K562 (cell line): Measurements from ENCODE around the gene TENM3.

Source experiments
- NFIC ChIP-seq: fragments of 450-650 bp; IDR thresholded peaks from 2 replicates; pipeline ENCODE4 v1.6.1; 2017; ENCODE audit warnings: mild to moderate bottlenecking, inconsistent platforms
- RCOR1 ChIP-seq, 2 experiments: IDR thresholded peaks; 2 replicates each; pipeline ENCODE4 v1.6.1; 2012; ENCODE audit warnings: low read depth in 2 of 2, low read length in 2 of 2, borderline replicate concordance in 1 of 2, improper control_type of control experiment in 1 of 2
- SAP30 ChIP-seq: fragments of 200-600 bp; sonication (generic); IDR thresholded peaks from 2 replicates; pipeline ENCODE4 v1.6.1; 2012; ENCODE audit warnings: borderline replicate concordance, low read depth, mild to moderate bottlenecking, moderate library complexity, low read length, control low read depth, inconsistent platforms; ENCODE audit not compliant: insufficient read depth, poor library complexity, severe bottlenecking
- ZKSCAN1 ChIP-seq: fragments of 150-350 bp; IDR thresholded peaks from 2 replicates; pipeline ENCODE4 v1.6.1; 2016; ENCODE audit warnings: low read depth, low read length
- TF ChIP-seq, protein P1 (sequence below), 3 experiments: IDR thresholded peaks in 2 of 3; conservative IDR thresholded peaks in 1 of 3; 2 replicates each; pipeline ENCODE4 v1.5.1; 2011 to 2012; ENCODE audit warnings: low read length in 3 of 3, mild to moderate bottlenecking in 3 of 3, control low read depth in 2 of 3, improper control_type of control experiment in 1 of 3, inconsistent platforms in 1 of 3, low read depth in 1 of 3, mixed read lengths in 1 of 3, moderate library complexity in 1 of 3; ENCODE audit not compliant: insufficient read depth in 2 of 3

DNA sequence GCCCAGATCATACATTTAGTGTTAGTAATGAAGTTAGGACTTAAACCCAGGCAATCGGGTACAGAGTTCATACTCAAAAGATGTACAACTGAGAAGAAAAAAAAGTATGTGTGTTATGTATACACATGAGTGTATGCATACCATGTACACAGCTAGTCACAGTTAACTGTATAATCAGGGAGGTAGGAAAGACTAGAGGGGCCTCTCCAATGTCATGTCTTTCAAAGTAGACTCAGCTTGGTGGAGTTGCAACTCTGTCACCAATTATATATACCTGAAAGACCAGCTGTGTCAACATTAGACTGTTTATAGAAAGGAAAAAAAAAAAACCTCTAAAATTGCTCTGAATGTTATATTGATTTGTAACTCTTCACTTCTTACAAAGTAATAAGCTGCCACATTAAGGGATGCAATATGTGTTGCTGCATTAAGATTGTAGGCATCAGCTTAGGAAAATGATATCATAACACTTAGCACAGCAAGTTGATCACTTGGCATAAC is 506.5 kb downstream of the TENM3 start:
- TF ChIP-seq, protein P1, sequence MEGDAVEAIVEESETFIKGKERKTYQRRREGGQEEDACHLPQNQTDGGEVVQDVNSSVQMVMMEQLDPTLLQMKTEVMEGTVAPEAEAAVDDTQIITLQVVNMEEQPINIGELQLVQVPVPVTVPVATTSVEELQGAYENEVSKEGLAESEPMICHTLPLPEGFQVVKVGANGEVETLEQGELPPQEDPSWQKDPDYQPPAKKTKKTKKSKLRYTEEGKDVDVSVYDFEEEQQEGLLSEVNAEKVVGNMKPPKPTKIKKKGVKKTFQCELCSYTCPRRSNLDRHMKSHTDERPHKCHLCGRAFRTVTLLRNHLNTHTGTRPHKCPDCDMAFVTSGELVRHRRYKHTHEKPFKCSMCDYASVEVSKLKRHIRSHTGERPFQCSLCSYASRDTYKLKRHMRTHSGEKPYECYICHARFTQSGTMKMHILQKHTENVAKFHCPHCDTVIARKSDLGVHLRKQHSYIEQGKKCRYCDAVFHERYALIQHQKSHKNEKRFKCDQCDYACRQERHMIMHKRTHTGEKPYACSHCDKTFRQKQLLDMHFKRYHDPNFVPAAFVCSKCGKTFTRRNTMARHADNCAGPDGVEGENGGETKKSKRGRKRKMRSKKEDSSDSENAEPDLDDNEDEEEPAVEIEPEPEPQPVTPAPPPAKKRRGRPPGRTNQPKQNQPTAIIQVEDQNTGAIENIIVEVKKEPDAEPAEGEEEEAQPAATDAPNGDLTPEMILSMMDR (IDR thresholded peaks at IDR 0.05 in 2 of 3, conservative IDR thresholded peaks at IDR 0.05 in 1 of 3; ENCODE audit: insufficient read depth in 2 of 3, low read depth in 1 of 3, low read length in 3 of 3) = no peak
- TF ChIP-seq SAP30 (no peak), ZKSCAN1 (no peak), NFIC (no peak), RCOR1 (IDR thresholded peaks at IDR 0.05; ENCODE audit: borderline replicate concordance in 1 of 2, low read depth in 2 of 2, low read length in 2 of 2) (no peak)
